Fibroblast of lung (primary cell): ENCODE results near the gene STYXL2.

ENCODE experiments used
- CTCF ChIP-seq, 2 donors: IDR thresholded peaks in 1 of 2; conservative IDR thresholded peaks in 1 of 2; 1 replicate in 1 of 2; 2 replicates in 1 of 2; pipeline ENCODE4 v1.5.1; 2011 to 2012; ENCODE audit warnings: low read length in 2 of 2, control low read depth in 1 of 2, inconsistent platforms in 1 of 2, low read depth in 1 of 2, mild to moderate bottlenecking in 1 of 2
- EZH2 ChIP-seq: IDR thresholded peaks from 2 replicates; pipeline ENCODE4 v1.5.1; 2012; ENCODE audit warnings: low read length, control low read depth, mild to moderate bottlenecking; ENCODE audit errors: missing control alignments

GRCh38 chr1:167065471-167065870 is 28.4 kb upstream of the STYXL2 start:
- TF ChIP-seq CTCF (conservative IDR thresholded peaks at IDR 0.05 in 1 of 2, IDR thresholded peaks at IDR 0.05 in 1 of 2; ENCODE audit: low read depth in 1 of 2, low read length in 2 of 2) = no peak
- TF ChIP-seq EZH2 = no peak
